MM.1S (cell line): Measurements from ENCODE around the gene CYFIP1.

Experiments
- DNase-seq: peaks from one replicate; pipeline ENCODE4 v3.0.0-alpha.2; 2015
- H2AFZ ChIP-seq: fragments of 300-600 bp; sonication (generic); 2 replicates; pipeline ENCODE4 v1.6.0; 2016; ENCODE audit warnings: antibody characterized with exemption, low read length
- H3F3A ChIP-seq: fragments of 300-600 bp; sonication (generic); 2 replicates; pipeline ENCODE4 v1.6.1; 2016; ENCODE audit warnings: mild to moderate bottlenecking, antibody characterized with exemption, low read length, moderate library complexity, mixed read lengths; ENCODE audit not compliant: insufficient read depth
- H3K27ac ChIP-seq: fragments of 300-600 bp; sonication (generic); 2 replicates; pipeline ENCODE4 v1.5.1; 2016; ENCODE audit warnings: mild to moderate bottlenecking, low read length
- H3K27me3 ChIP-seq: fragments of 300-600 bp; sonication (generic); replicated peaks from 2 replicates; pipeline ENCODE4 v1.6.0; 2016; ENCODE audit warnings: low read length; ENCODE audit not compliant: insufficient read depth
- H3K36me3 ChIP-seq: fragments of 300-600 bp; sonication (generic); replicated peaks from 2 replicates; pipeline ENCODE4 v1.6.1; 2016; ENCODE audit warnings: mild to moderate bottlenecking, low read length, mixed read lengths; ENCODE audit not compliant: insufficient read depth
- H3K4me1 ChIP-seq: fragments of 300-600 bp; sonication (generic); 2 replicates; pipeline ENCODE4 v1.6.1; 2016; ENCODE audit warnings: low read length, mixed read lengths
- H3K4me2 ChIP-seq: fragments of 300-600 bp; sonication (generic); 2 replicates; pipeline ENCODE4 v1.6.0; 2016; ENCODE audit warnings: low read depth, low read length
- H3K4me3 ChIP-seq: fragments of 300-600 bp; sonication (generic); 2 replicates; pipeline ENCODE4 v1.5.1; 2016; ENCODE audit warnings: low read length, mixed read lengths
- H3K79me2 ChIP-seq: fragments of 300-600 bp; sonication (generic); 2 replicates; pipeline ENCODE4 v1.6.1; 2016; ENCODE audit warnings: mixed run types, low read length, mixed read lengths
- H3K9ac ChIP-seq: fragments of 300-600 bp; sonication (generic); 2 replicates; pipeline ENCODE4 v1.6.1; 2016; ENCODE audit warnings: low read length, mixed read lengths
- H3K9me2 ChIP-seq: fragments of 300-600 bp; sonication (generic); replicated peaks from 2 replicates; pipeline ENCODE4 v1.6.1; 2016; ENCODE audit warnings: mild to moderate bottlenecking, low read length, mixed read lengths; ENCODE audit not compliant: insufficient read depth
- H3K9me3 ChIP-seq: fragments of 300-600 bp; sonication (generic); replicated peaks from 2 replicates; pipeline ENCODE4 v1.6.1; 2016; ENCODE audit warnings: mild to moderate bottlenecking, low read length, mixed read lengths; ENCODE audit not compliant: insufficient read depth
- H4K20me1 ChIP-seq: fragments of 300-600 bp; sonication (generic); 2 replicates; pipeline ENCODE4 v1.6.1; 2016; ENCODE audit warnings: mild to moderate bottlenecking, low read length, moderate library complexity, mixed read lengths; ENCODE audit not compliant: insufficient read depth
- EZH2 ChIP-seq: fragments of 300-600 bp; sonication (generic); optimal IDR thresholded peaks from 2 replicates; pipeline ENCODE3; 2017; ENCODE audit warnings: low read depth, mild to moderate bottlenecking, antibody characterized with exemption, low read length, mixed read lengths
- EZH2phosphoT487 ChIP-seq: fragments of 300-600 bp; sonication (generic); IDR thresholded peaks from 2 replicates; pipeline ENCODE4 v1.6.1; 2018; ENCODE audit warnings: antibody characterized with exemption, low read length

CYFIP1 gene

DNA sequence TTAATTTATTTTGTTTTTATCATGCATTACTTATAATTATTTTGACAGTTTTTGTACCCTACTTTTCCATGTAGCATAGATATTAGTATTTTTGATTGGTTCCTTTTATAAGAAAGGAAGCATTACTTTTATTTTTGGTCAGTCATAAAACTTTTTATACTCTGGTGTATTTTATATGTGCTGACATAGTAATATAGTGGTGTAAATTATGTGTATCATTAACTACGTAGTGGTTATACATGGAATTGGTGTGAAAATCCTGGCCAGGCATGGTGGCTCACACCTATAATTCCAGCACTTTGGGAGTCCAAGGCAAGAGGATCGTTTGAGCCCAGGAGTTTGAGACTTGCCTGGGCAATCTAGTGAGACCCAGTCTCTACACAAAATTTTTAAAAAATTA, 160.5 kb downstream of the CYFIP1 start:
- TF ChIP-seq EZH2 = no peak
- TF ChIP-seq EZH2phosphoT487 = no peak
- H3K9ac ChIP-seq = no peak overlapping the region
- no peaks in the 10 kb centered on the region for H3K27me3 ChIP-seq

More for the DNA sequence above, 160.5 kb downstream of the CYFIP1 start:
- peaks cover 7% of the 10 kb centered on the region; the same call in 1 of the 2 replicates for H3K36me3 ChIP-seq
- H3K79me2 ChIP-seq = 0 out of 2 replicates have a peak, but pooled peaks cover under 1% of the 10 kb centered on the region
- DNase-seq = no peak
- H3K27ac ChIP-seq = no peak overlapping the region
- H4K20me1 ChIP-seq = no peaks in the 10 kb centered on the region
- H2AFZ ChIP-seq = no peak overlapping the region
- H3K9me3 ChIP-seq = no peaks in the 10 kb centered on the region
- no peak overlapping the region for H3K4me3 ChIP-seq
- no peaks in the 10 kb centered on the region for H3F3A ChIP-seq
- H3K4me1 ChIP-seq = no peaks in the 10 kb centered on the region
- H3K4me2 ChIP-seq = no peak overlapping the region
- no peaks in the 10 kb centered on the region for H3K9me2 ChIP-seq
